ENCODE measurements around the gene JHY.

GRCh38 chr11:122879785-122880184 is 2.8 kb upstream of the JHY start:
- TF ChIP-seq, protein P1, sequence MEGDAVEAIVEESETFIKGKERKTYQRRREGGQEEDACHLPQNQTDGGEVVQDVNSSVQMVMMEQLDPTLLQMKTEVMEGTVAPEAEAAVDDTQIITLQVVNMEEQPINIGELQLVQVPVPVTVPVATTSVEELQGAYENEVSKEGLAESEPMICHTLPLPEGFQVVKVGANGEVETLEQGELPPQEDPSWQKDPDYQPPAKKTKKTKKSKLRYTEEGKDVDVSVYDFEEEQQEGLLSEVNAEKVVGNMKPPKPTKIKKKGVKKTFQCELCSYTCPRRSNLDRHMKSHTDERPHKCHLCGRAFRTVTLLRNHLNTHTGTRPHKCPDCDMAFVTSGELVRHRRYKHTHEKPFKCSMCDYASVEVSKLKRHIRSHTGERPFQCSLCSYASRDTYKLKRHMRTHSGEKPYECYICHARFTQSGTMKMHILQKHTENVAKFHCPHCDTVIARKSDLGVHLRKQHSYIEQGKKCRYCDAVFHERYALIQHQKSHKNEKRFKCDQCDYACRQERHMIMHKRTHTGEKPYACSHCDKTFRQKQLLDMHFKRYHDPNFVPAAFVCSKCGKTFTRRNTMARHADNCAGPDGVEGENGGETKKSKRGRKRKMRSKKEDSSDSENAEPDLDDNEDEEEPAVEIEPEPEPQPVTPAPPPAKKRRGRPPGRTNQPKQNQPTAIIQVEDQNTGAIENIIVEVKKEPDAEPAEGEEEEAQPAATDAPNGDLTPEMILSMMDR (IDR thresholded peaks at IDR 0.05): no peak
- TF ChIP-seq EZH2 (IDR thresholded peaks at IDR 0.05; ENCODE audit: borderline replicate concordance, insufficient read depth, low read depth, low read length, poor library complexity, severe bottlenecking): no peak

Data from B cell (primary cell).